ENCODE results near the gene POC1B.

The POC1B gene

DNA sequence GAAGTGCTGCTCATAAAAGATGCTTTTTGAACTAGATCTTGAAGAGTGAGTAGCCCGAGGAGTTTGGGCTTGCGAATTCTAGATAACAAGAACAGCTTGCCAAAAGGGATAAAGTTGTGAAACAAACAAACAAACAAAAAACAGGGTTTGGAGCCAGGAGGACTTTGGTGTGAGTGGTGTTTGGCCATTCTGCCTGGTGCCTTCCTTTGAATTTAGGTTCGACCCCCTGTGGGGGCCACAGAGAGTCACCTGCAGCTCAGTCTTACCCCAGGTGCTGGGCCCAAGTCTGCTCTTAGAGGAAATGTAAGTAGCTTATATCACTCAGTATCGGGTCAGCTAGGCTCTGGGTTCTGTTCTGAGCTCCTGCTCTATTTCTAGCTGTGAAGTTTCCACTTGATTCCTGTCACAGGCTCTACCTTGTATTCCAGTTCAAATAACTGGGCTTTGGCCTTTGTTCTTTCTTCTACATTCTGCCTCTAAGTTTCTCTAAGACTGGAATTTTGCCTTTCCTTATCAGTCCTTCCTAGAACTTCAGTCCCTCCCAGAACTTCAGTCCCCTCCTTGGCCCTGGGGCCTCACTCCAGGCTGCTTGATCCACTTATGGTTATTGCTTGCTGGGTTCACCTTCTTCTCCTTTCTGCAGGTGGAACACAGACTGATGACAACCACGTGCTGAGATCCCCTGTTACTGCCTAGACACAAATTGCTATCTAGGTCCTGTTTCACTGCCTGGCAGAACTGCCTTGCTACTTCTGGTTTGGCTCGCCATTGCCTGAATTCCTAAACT, 153.1 kb downstream of the POC1B start:
- no peaks in the 10 kb centered on the region for H3K36me3 ChIP-seq (ENCODE audit: control insufficient read depth in 4 of 4, insufficient read depth in 4 of 4, low read length in 3 of 4)
- WGBS (ENCODE audit: insufficient coverage) = 94% methylated on average over 4 of the region's 6 CpGs
- H3K4me3 ChIP-seq (ENCODE audit: control insufficient read depth in 1 of 7, extremely low read depth in 1 of 7, insufficient read depth in 4 of 7, low read depth in 2 of 7, low read length in 6 of 7) = no peak overlapping the region
- H3K9me3 ChIP-seq (ENCODE audit: control extremely low read depth in 1 of 5, control insufficient read depth in 4 of 5, insufficient read depth in 2 of 5, low read depth in 1 of 5, low read length in 4 of 5) = no peaks in the 10 kb centered on the region
- H3K4me1 ChIP-seq (ENCODE audit: control extremely low read depth in 1 of 4, control insufficient read depth in 4 of 4, insufficient read depth in 4 of 4, low read length in 3 of 4) = peaks cover 4 to 16% (median 11%) of the 10 kb centered on the region in 4 experiments
- POLR2A ChIA-PET = no interaction called here
- no peak for DNase-seq
- no peaks in the 10 kb centered on the region for H3K27me3 ChIP-seq (replicated peaks in 2 of 5; ENCODE audit: control insufficient read depth in 4 of 5, insufficient read depth in 5 of 5, low read length in 4 of 5)
- CTCF ChIA-PET = no interaction called here
- H3K27ac ChIP-seq (ENCODE audit: insufficient read depth in 1 of 2, low read depth in 1 of 2, low read length in 2 of 2, poor library complexity in 1 of 2, severe bottlenecking in 2 of 2) = no peak overlapping the region

DNA sequence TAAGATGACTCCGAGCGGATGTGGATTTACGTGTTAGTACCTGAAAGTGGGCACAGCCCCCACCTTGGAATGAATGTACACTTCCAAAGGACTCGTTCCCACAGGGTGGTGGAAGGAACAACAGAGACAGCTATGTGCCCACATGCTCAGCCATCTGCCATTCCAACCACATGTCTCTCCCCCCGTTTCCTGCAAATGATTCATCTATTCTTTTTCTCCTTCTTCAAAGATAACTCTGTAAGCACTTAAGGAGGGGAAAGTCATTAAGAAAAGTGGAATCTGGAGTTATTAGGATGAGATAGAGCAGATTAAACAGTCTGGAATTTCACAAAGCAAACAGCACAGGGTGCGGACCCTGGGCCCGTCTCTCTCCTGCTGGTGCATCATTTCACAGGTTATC, 155.0 kb downstream of the POC1B start:
- no peaks in the 10 kb centered on the region for H3K9me3 ChIP-seq (ENCODE audit: control extremely low read depth in 1 of 5, control insufficient read depth in 4 of 5, insufficient read depth in 2 of 5, low read depth in 1 of 5, low read length in 4 of 5)
- no peaks in the 10 kb centered on the region for H3K27me3 ChIP-seq (replicated peaks in 2 of 5; ENCODE audit: control insufficient read depth in 4 of 5, insufficient read depth in 5 of 5, low read length in 4 of 5)
- WGBS (ENCODE audit: insufficient coverage) = 94% methylated on average over 5 of the region's 7 CpGs
- ChIA-PET POLR2A (no interaction called here), CTCF (no interaction called here)
- no peaks in the 10 kb centered on the region for H3K36me3 ChIP-seq (ENCODE audit: control insufficient read depth in 4 of 4, insufficient read depth in 4 of 4, low read length in 3 of 4)
- H3K4me1 ChIP-seq (ENCODE audit: control extremely low read depth in 1 of 4, control insufficient read depth in 4 of 4, insufficient read depth in 4 of 4, low read length in 3 of 4) = peaks cover 4 to 16% (median 11%) of the 10 kb centered on the region in 4 experiments
- no peak overlapping the region for H3K27ac ChIP-seq (ENCODE audit: insufficient read depth in 1 of 2, low read depth in 1 of 2, low read length in 2 of 2, poor library complexity in 1 of 2, severe bottlenecking in 2 of 2)
- peak in 2 of 3 donors; percentile 69 to 73 for DNase-seq
- no peak overlapping the region for H3K4me3 ChIP-seq (ENCODE audit: control insufficient read depth in 1 of 7, extremely low read depth in 1 of 7, insufficient read depth in 4 of 7, low read depth in 2 of 7, low read length in 6 of 7)

DNA sequence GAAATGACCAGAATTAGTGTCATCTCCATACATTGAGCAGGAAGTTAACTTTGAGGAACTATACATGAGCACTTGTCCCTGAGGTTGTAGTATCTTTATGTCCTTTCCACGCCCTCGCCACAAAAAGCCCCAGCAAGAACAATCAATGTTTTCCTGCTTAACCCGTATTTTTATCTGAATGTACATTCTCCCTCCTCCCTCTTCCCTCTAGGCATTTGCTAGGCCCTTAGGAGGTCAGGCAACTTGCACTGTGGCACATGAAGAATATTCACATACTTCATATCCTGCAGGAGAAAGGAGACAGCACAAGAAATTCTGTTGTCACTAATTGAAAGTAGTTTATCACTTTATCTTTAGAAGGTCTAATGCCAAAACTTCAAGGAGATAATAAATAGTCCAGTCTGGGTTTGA, 155.4 kb downstream of the POC1B start:
- DNase-seq = peak in 1 of 3 donors; percentile 26
- 60% methylated on average over 3 of the region's 3 CpGs for WGBS (ENCODE audit: insufficient coverage)
- Histone ChIP-seq H3K4me3 (ENCODE audit: control insufficient read depth in 1 of 7, extremely low read depth in 1 of 7, insufficient read depth in 4 of 7, low read depth in 2 of 7, low read length in 6 of 7) (no peak overlapping the region), H3K36me3 (ENCODE audit: control insufficient read depth in 4 of 4, insufficient read depth in 4 of 4, low read length in 3 of 4) (no peaks in the 10 kb centered on the region), H3K27me3 (replicated peaks in 2 of 5; ENCODE audit: control insufficient read depth in 4 of 5, insufficient read depth in 5 of 5, low read length in 4 of 5) (no peaks in the 10 kb centered on the region), H3K4me1 (ENCODE audit: control extremely low read depth in 1 of 4, control insufficient read depth in 4 of 4, insufficient read depth in 4 of 4, low read length in 3 of 4) (peaks cover 4 to 16% (median 11%) of the 10 kb centered on the region in 4 experiments), H3K27ac (ENCODE audit: insufficient read depth in 1 of 2, low read depth in 1 of 2, low read length in 2 of 2, poor library complexity in 1 of 2, severe bottlenecking in 2 of 2) (no peak overlapping the region), H3K9me3 (ENCODE audit: control extremely low read depth in 1 of 5, control insufficient read depth in 4 of 5, insufficient read depth in 2 of 5, low read depth in 1 of 5, low read length in 4 of 5) (no peaks in the 10 kb centered on the region)
- ChIA-PET POLR2A (interaction anchor here (0.9 kb wide), 1 partner anchor 11 kb away, joined by 3 read pairs; no protein-coding TSS in a partner anchor), CTCF (no interaction called here)

All from common myeloid progenitor, CD34-positive (primary cell).